ENCODE results near the gene DHRS1.
"Not testable (repeated sequence)": the region's sequence is repeated elsewhere in the genome, so short reads cannot be mapped to it uniquely, and the experiment has no call there.

DHRS1 gene

DNA sequence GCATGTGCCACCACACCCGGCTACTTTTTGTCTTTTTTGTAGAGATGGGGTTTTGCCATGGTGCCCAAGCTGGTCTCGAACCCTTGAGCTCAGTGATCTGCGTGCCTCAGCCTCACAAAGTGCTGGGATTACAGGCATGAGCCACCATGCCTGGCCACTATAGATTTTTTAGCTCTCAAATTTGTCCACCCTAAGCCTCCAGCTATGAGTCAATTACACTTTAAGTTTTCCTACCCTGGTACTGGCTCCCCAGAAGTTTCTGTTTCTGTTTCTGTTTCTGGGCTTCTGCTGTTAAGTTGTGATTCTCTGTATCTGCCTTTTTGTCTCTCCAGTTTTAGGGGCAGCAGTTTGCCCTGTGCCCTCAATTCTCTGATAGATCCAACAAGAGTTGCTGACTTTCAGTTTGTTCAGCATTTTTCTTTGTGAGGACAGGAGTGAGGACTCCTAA, 52.8 kb downstream of the DHRS1 start:
- DNase-seq (ENCODE audit: low read depth): peak; percentile 31

DNA sequence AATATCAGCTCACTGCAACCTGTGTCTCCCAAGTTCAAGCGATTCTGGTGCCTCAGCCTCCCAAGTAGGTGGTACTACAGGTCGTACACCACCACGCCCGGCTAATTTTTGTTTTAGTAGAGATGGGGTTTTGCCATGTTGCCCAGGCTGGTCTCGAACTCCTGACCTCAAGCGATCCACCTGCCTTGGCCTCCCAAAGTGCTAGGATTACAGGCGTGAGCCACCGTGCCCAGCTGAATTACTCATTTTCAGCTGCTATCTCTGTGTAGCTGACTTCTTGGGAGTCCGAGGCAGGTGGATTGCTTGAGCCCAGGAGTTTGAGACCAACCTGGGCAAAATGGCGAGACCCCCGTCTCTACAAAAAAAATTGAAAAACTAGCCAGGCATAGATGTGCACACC, 54.2 kb downstream of the DHRS1 start:
- DNase-seq (ENCODE audit: low read depth): not testable (repeated sequence)

GRCh38 chr14:24243336-24243836, 56.2 kb downstream of the DHRS1 start:
- DNase-seq (ENCODE audit: low read depth): no peak

- peak; percentile 94 for DNase-seq (ENCODE audit: low read depth)
Measured at GRCh38 chr14:24241829-24242443, 57.6 kb downstream of the DHRS1 start.

All from EH (cell line).